GM21737 (cell line): ENCODE results near the gene GSK3A.

ENCODE experiments used
- ATAC-seq: cut with Tn5 transposase; IDR thresholded peaks from one replicate; pipeline ENCODE4 v1.9.1; 2021; ENCODE audit warnings: mild to moderate bottlenecking, moderate library complexity; ENCODE audit not compliant: unreplicated experiment

Gene GSK3A

DNA sequence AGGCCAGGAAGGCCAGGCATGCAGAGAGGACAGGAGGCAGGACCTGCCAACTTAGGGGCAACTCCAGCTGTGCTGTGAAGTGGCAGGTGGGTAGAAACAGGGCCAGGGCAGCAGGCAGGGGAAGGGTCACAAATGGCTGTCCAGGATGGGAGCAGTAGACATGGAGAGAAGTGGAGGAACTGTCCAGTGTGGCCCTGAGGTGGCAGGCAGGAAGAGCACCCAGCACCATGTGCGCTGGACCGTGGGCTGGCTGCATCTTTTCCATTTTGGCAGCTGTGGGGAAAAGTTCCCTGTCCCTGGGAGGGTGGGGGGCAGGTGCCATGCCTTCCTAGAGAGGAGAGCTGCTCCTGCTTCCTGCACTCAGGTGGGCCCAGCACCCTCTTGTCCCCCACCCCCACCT lies 38.7 kb downstream of the GSK3A start:
- no peak for ATAC-seq

GRCh38 chr19:42202290-42202880 lies 40.0 kb downstream of the GSK3A start:
- ATAC-seq: no peak

- no peak for ATAC-seq
These were observed 40.7 kb downstream of the GSK3A start for GRCh38 chr19:42201489-42202289.

GRCh38 chr19:42200116-42200715 lies 42.2 kb downstream of the GSK3A start:
- ATAC-seq: no peak

DNA sequence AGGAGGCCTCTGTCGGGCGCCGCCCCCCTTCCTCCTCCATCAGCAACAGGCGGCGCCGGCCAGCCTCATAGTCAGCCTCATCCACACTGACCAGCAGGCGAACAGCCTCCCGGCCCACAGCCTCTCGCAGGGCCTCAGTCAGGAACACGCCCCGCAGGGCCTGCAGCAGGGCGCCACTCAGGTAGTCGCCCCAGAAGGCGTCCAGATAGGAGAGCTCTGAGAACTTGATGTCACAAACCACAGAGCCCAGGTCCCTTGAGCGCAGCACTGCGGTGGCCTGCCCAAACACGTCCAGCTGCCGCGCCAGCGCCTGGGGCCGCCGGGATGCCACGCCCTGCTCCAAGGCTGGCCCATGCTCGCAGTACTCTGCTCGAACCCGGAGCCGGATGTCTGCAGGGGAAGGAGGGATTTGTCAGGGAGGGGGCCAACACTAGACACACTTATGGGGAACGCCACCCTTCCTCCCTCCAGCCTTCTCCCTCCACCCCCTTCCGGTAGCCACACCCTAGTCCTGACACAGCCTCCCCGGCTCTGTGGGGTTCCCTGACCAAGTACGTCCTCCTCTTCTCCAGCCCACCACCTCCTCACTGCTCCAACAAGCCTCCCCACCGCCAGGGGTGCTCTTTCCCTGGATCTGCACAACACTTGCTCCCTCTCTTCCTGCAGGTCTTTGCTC lies 42.8 kb downstream of the GSK3A start:
- peak; percentile 32 for ATAC-seq

DNA sequence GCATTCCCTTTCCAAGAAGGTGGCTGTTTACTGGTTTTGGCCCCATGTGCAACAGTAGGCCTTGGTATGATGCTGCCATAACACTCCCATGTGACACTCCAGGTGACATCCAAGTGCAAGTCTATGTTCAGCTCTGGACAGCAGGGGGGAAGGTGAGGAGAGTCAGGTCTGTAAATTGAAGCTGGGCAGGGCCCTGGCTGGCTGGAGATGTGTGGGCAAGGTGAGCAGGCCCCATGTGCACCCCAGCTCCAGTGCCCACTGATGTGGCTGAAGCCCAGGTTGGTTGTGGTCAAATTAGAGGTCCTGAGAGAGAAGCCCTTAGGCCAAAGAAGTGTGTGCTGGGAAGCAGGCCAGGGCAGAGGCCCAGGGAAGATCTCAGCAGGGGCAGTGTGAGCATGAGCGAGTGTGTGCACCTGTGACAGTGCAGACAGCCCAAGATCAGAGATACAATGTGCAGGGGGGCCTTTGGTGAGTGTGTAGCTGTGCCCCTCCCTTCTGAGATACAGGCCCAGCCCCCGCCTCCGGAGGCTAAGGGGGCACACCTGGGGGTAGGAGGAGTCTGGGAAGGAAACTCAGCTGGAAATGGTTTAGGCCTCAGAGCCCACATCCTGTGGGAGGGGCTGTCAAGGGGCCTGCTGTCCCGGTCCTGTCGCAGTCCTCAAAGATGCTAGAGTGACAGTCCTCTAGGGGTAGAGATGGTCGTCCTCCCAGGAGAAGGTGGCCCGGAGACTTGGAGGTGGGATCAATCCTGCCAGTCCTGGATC lies 43.5 kb downstream of the GSK3A start:
- ATAC-seq: peak; percentile 45

- ATAC-seq: no peak
These were observed 45.0 kb downstream of the GSK3A start for GRCh38 chr19:42197375-42197817.

DNA sequence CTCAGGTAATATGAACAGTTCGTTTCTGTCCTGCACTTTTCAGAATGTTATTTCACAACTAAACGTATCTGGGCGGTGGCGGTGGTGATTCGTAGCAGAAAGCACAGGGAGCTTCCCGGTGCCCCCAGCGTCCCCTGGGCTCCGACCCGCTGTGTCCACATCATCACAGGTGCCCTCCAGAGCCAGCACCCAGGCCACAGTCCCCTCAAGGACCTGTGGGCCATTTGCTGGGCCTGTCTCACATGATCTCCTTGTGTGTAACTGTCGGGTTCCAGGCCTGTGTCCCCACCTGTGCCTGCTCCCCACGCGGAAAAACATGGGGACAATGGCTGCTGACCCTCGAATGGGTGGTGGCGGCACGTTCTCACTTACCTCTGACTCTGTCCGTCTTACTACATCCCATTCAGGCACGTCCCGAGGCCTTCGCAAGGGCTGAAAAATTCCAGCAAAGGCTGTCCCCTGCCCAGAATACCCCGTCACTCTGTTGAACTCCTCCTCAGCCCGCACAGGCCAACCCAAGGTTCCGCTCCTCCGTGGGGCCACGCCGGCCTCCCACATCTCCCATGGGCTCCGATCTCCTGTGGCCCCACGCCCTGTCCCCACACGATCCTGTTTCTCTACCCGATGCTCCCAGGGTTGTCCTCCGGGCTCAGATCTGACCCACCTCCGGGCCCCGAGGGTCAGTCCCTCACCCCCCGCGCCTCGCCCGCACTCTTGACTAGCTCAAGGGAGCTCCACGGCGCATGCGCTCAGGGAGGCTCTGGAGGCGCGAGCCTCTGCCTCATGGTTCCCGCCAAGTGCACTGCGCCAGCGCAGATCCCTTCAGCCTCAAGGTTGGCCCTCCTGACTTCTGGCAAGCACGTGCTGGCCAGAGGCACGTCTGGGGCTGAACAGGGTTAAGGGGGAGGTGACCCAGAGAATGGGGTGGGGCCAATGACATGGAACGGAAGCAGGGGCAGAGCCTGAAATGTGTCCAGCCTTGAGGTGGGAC lies 46.1 kb downstream of the GSK3A start:
- no peak for ATAC-seq

GRCh38 chr19:42193706-42194105 lies 48.7 kb downstream of the GSK3A start:
- ATAC-seq: no peak

- ATAC-seq: no peak
These were observed 49.1 kb downstream of the GSK3A start for GRCh38 chr19:42193294-42193693.

DNA sequence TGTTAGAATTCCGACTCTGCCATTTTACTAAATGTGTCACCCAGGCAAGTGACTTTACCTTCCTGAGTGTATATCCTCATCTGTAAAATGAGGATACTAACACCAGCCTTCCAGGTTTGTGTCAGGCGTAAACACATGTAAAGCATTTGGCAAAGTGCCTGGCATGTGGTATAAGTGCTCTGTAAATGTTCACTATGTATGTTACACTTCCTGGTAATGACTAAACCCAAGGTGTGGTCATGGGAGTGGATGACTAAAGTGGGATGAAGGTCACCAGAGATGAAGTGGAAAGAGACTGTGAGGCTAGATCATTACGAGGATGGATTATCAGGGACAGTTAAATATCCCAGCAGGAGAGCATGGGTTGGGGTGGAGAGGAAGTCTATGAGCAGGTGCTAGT lies 50.5 kb downstream of the GSK3A start:
- ATAC-seq: no peak

DNA sequence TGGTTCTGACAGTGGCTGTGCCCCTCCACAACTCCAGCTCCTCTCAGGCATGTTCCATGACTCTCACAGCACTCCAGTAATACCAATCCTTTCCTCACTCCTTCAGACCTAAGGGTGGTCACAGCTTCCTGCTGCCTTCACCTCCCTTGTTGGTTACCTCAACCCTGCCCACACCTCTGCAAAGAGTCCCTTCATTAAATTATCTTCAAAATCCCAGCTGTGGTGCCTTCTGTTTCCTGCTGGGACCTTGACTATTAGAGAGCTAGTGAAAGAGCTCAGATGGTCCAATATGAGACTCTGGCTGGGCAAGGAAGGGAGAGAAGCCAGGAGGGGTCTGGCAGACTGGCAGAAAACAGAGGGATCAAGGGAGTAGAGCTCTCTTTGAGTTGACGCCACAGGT lies 51.1 kb downstream of the GSK3A start:
- ATAC-seq: no peak

- ATAC-seq: no peak
These were observed 53.3 kb downstream of the GSK3A start for GRCh38 chr19:42189133-42189532.

DNA sequence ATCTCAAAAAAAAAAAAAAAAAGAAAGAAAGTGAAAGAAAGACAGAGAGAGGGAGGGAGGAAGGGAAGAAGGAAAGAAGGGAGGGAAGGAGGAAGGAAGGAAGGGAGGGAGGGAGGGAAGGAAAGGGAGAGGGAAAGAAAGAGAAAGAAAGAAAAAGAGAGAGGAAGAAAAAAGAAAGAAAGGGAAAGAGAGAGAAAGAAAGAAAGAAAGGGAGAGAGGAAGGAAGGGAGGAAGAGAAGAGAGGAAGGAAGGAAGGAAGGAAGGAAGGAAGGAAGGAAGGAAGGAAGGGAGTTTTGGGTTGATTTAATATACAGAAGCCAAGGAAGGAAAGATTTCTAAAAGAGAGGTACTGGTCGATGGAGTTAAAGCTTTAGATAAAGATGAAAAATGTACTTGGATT lies 53.7 kb downstream of the GSK3A start:
- ATAC-seq: no peak

GRCh38 chr19:42185277-42185676 lies 57.1 kb downstream of the GSK3A start:
- no peak for ATAC-seq

DNA sequence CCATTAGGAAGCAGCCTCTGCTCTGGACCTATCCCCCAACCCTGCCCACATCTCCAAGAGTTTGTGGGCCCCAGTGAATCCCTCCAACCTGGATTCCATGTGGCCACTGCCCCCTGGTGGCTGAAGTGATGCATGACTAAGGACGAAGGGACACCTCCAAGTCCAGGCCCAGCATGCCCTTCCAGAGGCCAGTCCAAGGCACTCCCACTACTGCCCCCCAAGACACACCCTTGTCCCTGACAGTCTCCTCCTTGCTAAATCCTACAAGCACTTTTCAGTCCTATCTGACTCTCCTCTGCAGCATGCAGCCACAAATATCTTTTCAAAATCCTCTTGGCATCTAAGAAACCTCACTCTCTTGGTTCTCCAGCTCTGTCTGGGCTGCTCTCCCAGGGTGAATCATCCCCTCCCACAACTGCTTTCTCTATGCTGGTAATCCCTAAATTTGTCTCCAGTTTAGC lies 58.0 kb downstream of the GSK3A start:
- ATAC-seq: no peak
